ENCODE data around the gene PSIP1. TPM values are rescaled to one million over a fixed set of nuclear protein-coding genes. Genes with fewer than 3 reads are reported as not detected.

Gene PSIP1
- total and polyA plus RNA-seq, 2 experiments from 2014 or later, result 35.1 to 37.3 TPM

GRCh38 chr9:15438891-15439290 lies 71.9 kb downstream of the PSIP1 start:
- Histone ChIP-seq H3K79me2 (peaks cover 68% of the 10 kb centered on the region), H3K27ac (no peak overlapping the region), H3K36me3 (replicated peaks; ENCODE audit: insufficient read depth, low read depth) (no peaks in the 10 kb centered on the region), H3K4me2 (no peak overlapping the region), H2AFZ (no peak overlapping the region), H4K20me1 (ENCODE audit: insufficient read depth, poor library complexity, severe bottlenecking) (peaks cover 7% of the 10 kb centered on the region), H3K4me3 (no peak overlapping the region), H3K4me1 (ENCODE audit: insufficient read depth) (no peaks in the 10 kb centered on the region), H3K9me3 (ENCODE audit: low read depth) (no peaks in the 10 kb centered on the region), H3K27me3 (no peaks in the 10 kb centered on the region), H3K9me2 (replicated peaks; ENCODE audit: insufficient read depth) (no peaks in the 10 kb centered on the region)
- 97% methylated on average over 7 of the region's 7 CpGs for WGBS (ENCODE audit: low lambda C conversion rate, missing lambda C conversion rate)
- no peak for DNase-seq (ENCODE audit: low spot score)
- TF ChIP-seq CTCF (IDR thresholded peaks at IDR 0.05; ENCODE audit: poor library complexity) (no peak), EZH2 (IDR thresholded peaks at IDR 0.05; ENCODE audit: borderline replicate concordance) (no peak), EZH2phosphoT487 (IDR thresholded peaks at IDR 0.05; ENCODE audit: low read depth, severe bottlenecking, unreplicated experiment) (no peak)

GRCh38 chr9:15433661-15434060 lies 77.1 kb downstream of the PSIP1 start:
- no peaks in the 10 kb centered on the region for H3K36me3 ChIP-seq (replicated peaks; ENCODE audit: insufficient read depth, low read depth)
- no peaks in the 10 kb centered on the region for H3K9me2 ChIP-seq (replicated peaks; ENCODE audit: insufficient read depth)
- H3K4me1 ChIP-seq (ENCODE audit: insufficient read depth), result peaks cover 10% of the 10 kb centered on the region
- no peak overlapping the region for H2AFZ ChIP-seq
- no peaks in the 10 kb centered on the region for H3K27me3 ChIP-seq
- no peak overlapping the region for H3K27ac ChIP-seq
- H3K4me3 ChIP-seq, result no peak overlapping the region
- H3K9me3 ChIP-seq (ENCODE audit: low read depth), result no peaks in the 10 kb centered on the region
- WGBS (ENCODE audit: low lambda C conversion rate, missing lambda C conversion rate), result 100% methylated on average over 3 of the region's 3 CpGs
- H3K4me2 ChIP-seq, result no peak overlapping the region
- no peak for DNase-seq (ENCODE audit: low spot score)
- no peaks in the 10 kb centered on the region for H4K20me1 ChIP-seq (ENCODE audit: insufficient read depth, poor library complexity, severe bottlenecking)
- H3K79me2 ChIP-seq, result peaks cover 88% of the 10 kb centered on the region
- TF ChIP-seq EZH2 (IDR thresholded peaks at IDR 0.05; ENCODE audit: borderline replicate concordance), result no peak
- TF ChIP-seq CTCF (IDR thresholded peaks at IDR 0.05; ENCODE audit: poor library complexity), result no peak
- no peak for TF ChIP-seq EZH2phosphoT487 (IDR thresholded peaks at IDR 0.05; ENCODE audit: low read depth, severe bottlenecking, unreplicated experiment)

GRCh38 chr9:15433191-15433590 lies 77.6 kb downstream of the PSIP1 start:
- H3K36me3 ChIP-seq (replicated peaks; ENCODE audit: insufficient read depth, low read depth), result no peaks in the 10 kb centered on the region
- no peak overlapping the region for H2AFZ ChIP-seq
- no peak overlapping the region for H3K4me2 ChIP-seq
- no peaks in the 10 kb centered on the region for H3K27me3 ChIP-seq
- H3K79me2 ChIP-seq, result peaks cover 87% of the 10 kb centered on the region
- H3K9me2 ChIP-seq (replicated peaks; ENCODE audit: insufficient read depth), result no peaks in the 10 kb centered on the region
- H3K27ac ChIP-seq, result no peak overlapping the region
- WGBS (ENCODE audit: low lambda C conversion rate, missing lambda C conversion rate), result 97% methylated on average over 4 of the region's 4 CpGs
- no peaks in the 10 kb centered on the region for H4K20me1 ChIP-seq (ENCODE audit: insufficient read depth, poor library complexity, severe bottlenecking)
- DNase-seq (ENCODE audit: low spot score), result no peak
- TF ChIP-seq EZH2 (IDR thresholded peaks at IDR 0.05; ENCODE audit: borderline replicate concordance) (no peak), CTCF (IDR thresholded peaks at IDR 0.05; ENCODE audit: poor library complexity) (no peak), EZH2phosphoT487 (IDR thresholded peaks at IDR 0.05; ENCODE audit: low read depth, severe bottlenecking, unreplicated experiment) (no peak)
- H3K9me3 ChIP-seq (ENCODE audit: low read depth), result no peaks in the 10 kb centered on the region
- no peak overlapping the region for H3K4me3 ChIP-seq
- H3K4me1 ChIP-seq (ENCODE audit: insufficient read depth), result peaks cover 10% of the 10 kb centered on the region
